ENCODE measurements around the gene CCDC183. TPM values are rescaled to one million over a fixed set of nuclear protein-coding genes. Genes with fewer than 3 reads are reported as not detected.
A peak's percentile ranks its signal among the peaks of the same experiment; 100 is the strongest.
"Not testable (repeated sequence)": the region's sequence is repeated elsewhere in the genome, so short reads cannot be mapped to it uniquely, and the experiment has no call there.

Gene CCDC183
- total RNA-seq, 5 donors from 2014 or later (not counting 1 experiment from before 2014, with no cell fraction given) = 1.9 to 2.9 (median 2.3) TPM

GRCh38 chr9:136755302-136756133, 40.6 kb upstream of the CCDC183 start:
- WGBS (ENCODE audit: insufficient coverage) = 97% methylated on average over 17 of the region's 22 CpGs
- POLR2A ChIA-PET; H3K36me3 Mint-ChIP-seq; H3K36me3 ChIP-seq (ENCODE audit: control insufficient read depth in 2 of 2, extremely low read depth in 1 of 2, insufficient read depth in 1 of 2, low read length in 1 of 2); H3K9me3 ChIP-seq; H3K27ac ChIP-seq (ENCODE audit: low read length); ATAC-seq (replicated peaks in 1 of 4); H3K4me3 ChIP-seq (ENCODE audit: control insufficient read depth in 1 of 2, extremely low read depth in 1 of 2, low read length in 1 of 2); H3K4me3 Mint-ChIP-seq; H3K4me1 Mint-ChIP-seq; H3K27ac Mint-ChIP-seq; H3K4me1 ChIP-seq (ENCODE audit: control insufficient read depth in 1 of 2, extremely low read depth in 1 of 2, insufficient read depth in 2 of 2, low read length in 2 of 2); CTCF ChIA-PET; H3K27me3 Mint-ChIP-seq: not testable (repeated sequence)
- H3K27me3 ChIP-seq (replicated peaks in 1 of 2; ENCODE audit: control insufficient read depth in 2 of 2, extremely low read depth in 1 of 2, insufficient read depth in 2 of 2, low read length in 1 of 2) = peaks cover 0 to 61% of the 10 kb centered on the region in 2 experiments
- H3K9me3 Mint-ChIP-seq = peaks cover 6 to 17% (median 16%) of the 10 kb centered on the region in 3 donors
- DNase-seq = peak in 1 of 35 experiments; percentile 0

DNA sequence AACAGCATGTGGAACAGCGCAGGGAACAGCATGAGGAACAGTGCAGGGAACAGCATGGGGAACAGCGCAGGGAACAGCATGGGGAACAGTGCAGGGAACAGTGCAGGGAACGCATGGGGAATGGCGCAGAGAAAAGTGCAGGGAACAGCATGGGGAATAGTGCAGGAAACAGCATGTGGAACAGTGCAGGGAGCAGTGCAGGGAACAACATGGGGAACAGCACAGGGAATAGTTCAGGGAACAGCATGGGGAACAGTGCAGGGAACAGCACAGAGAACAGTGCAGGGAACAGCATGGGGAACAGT, 40.1 kb upstream of the CCDC183 start:
- Mint-ChIP-seq H3K36me3 (no peaks in the 10 kb centered on the region), H3K27me3 (peaks cover 0 to 7% of the 10 kb centered on the region in 2 donors), H3K9me3 (peaks cover 6 to 17% (median 16%) of the 10 kb centered on the region in 3 donors), H3K4me3 (no peak overlapping the region), H3K27ac (no peak overlapping the region), H3K4me1 (peaks cover 0 to 4% (median 0%) of the 10 kb centered on the region in 3 donors)
- no peaks in the 10 kb centered on the region for H3K36me3 ChIP-seq (ENCODE audit: control insufficient read depth in 2 of 2, extremely low read depth in 1 of 2, insufficient read depth in 1 of 2, low read length in 1 of 2)
- ChIA-PET CTCF (no interaction called here), POLR2A (no interaction called here)
- no peaks in the 10 kb centered on the region for H3K9me3 ChIP-seq
- peaks cover 0 to 66% of the 10 kb centered on the region in 2 experiments for H3K27me3 ChIP-seq (replicated peaks in 1 of 2; ENCODE audit: control insufficient read depth in 2 of 2, extremely low read depth in 1 of 2, insufficient read depth in 2 of 2, low read length in 1 of 2)
- no peak overlapping the region for H3K4me3 ChIP-seq (ENCODE audit: control insufficient read depth in 1 of 2, extremely low read depth in 1 of 2, low read length in 1 of 2)
- H3K27ac ChIP-seq (ENCODE audit: low read length) = no peak overlapping the region
- DNase-seq = no peak
- ATAC-seq (replicated peaks in 1 of 4) = no peak
- no peaks in the 10 kb centered on the region for H3K4me1 ChIP-seq (ENCODE audit: control insufficient read depth in 1 of 2, extremely low read depth in 1 of 2, insufficient read depth in 2 of 2, low read length in 2 of 2)
- WGBS (ENCODE audit: insufficient coverage) = 100% methylated on average over 3 of the region's 4 CpGs

GRCh38 chr9:136756836-136757235, 39.3 kb upstream of the CCDC183 start:
- Histone ChIP-seq H3K4me3 (ENCODE audit: control insufficient read depth in 1 of 2, extremely low read depth in 1 of 2, low read length in 1 of 2) (no peak overlapping the region), H3K36me3 (ENCODE audit: control insufficient read depth in 2 of 2, extremely low read depth in 1 of 2, insufficient read depth in 1 of 2, low read length in 1 of 2) (no peaks in the 10 kb centered on the region), H3K27ac (ENCODE audit: low read length) (no peak overlapping the region), H3K4me1 (ENCODE audit: control insufficient read depth in 1 of 2, extremely low read depth in 1 of 2, insufficient read depth in 2 of 2, low read length in 2 of 2) (no peaks in the 10 kb centered on the region), H3K27me3 (replicated peaks in 1 of 2; ENCODE audit: control insufficient read depth in 2 of 2, extremely low read depth in 1 of 2, insufficient read depth in 2 of 2, low read length in 1 of 2) (peaks cover 0 to 69% of the 10 kb centered on the region in 2 experiments), H3K9me3 (no peaks in the 10 kb centered on the region)
- Mint-ChIP-seq H3K36me3 (no peaks in the 10 kb centered on the region), H3K27me3 (peaks cover 0 to 11% of the 10 kb centered on the region in 2 donors), H3K27ac (no peak overlapping the region), H3K4me3 (no peak overlapping the region), H3K9me3 (peaks cover 1 to 11% (median 11%) of the 10 kb centered on the region in 3 donors), H3K4me1 (peaks cover 0 to 4% (median 0%) of the 10 kb centered on the region in 3 donors)
- ATAC-seq (replicated peaks in 1 of 4) = no peak
- peak in 1 of 35 experiments; percentile 0 for DNase-seq
- POLR2A ChIA-PET = no interaction called here
- CTCF ChIA-PET = no interaction called here
- WGBS (ENCODE audit: insufficient coverage) = 93% methylated on average over 16 of the region's 18 CpGs

DNA sequence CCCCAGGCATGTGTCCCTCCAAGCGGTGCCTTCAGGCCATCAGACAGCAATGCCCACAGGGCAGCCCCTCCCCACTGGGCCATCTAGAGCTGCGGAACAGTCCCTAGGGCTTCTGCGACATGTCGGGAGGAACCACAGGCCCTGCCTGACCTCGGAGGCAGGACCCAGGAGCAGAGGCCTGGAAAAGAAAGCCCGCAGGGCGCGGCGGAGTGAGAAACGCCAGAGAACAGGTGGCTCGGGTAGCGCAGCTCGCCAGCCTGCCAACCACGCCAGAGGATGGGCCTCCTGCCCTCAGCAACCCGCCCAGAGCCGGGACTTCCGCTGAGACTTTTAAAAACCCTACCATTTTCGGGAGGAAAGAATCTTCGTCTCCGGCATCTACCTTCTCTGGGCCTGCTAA, 38.8 kb upstream of the CCDC183 start:
- POLR2A ChIA-PET = no interaction called here
- H3K4me3 ChIP-seq (ENCODE audit: control insufficient read depth in 1 of 2, extremely low read depth in 1 of 2, low read length in 1 of 2) = no peak overlapping the region
- H3K9me3 Mint-ChIP-seq = peaks cover 0 to 6% (median 6%) of the 10 kb centered on the region in 3 donors
- no peak for DNase-seq
- H3K27ac ChIP-seq (ENCODE audit: low read length) = no peak overlapping the region
- no peaks in the 10 kb centered on the region for H3K9me3 ChIP-seq
- CTCF ChIA-PET = interaction anchor here in 1 of 2 donors (0.6 kb wide), 1 partner anchor 21 kb away, joined by 3 read pairs; no protein-coding TSS in a partner anchor
- H3K27me3 Mint-ChIP-seq = peaks cover 0 to 11% of the 10 kb centered on the region in 2 donors
- H3K4me3 Mint-ChIP-seq = no peak overlapping the region
- H3K4me1 ChIP-seq (ENCODE audit: control insufficient read depth in 1 of 2, extremely low read depth in 1 of 2, insufficient read depth in 2 of 2, low read length in 2 of 2) = no peaks in the 10 kb centered on the region
- H3K27me3 ChIP-seq (replicated peaks in 1 of 2; ENCODE audit: control insufficient read depth in 2 of 2, extremely low read depth in 1 of 2, insufficient read depth in 2 of 2, low read length in 1 of 2) = peaks cover 0 to 74% of the 10 kb centered on the region in 2 experiments
- no peaks in the 10 kb centered on the region for H3K36me3 Mint-ChIP-seq
- H3K36me3 ChIP-seq (ENCODE audit: control insufficient read depth in 2 of 2, extremely low read depth in 1 of 2, insufficient read depth in 1 of 2, low read length in 1 of 2) = no peaks in the 10 kb centered on the region
- no peak for ATAC-seq (replicated peaks in 1 of 4)
- H3K27ac Mint-ChIP-seq = no peak overlapping the region
- WGBS (ENCODE audit: insufficient coverage) = 87% methylated on average over 20 of the region's 20 CpGs
- peaks cover 0 to 4% (median 0%) of the 10 kb centered on the region in 3 donors for H3K4me1 Mint-ChIP-seq

GRCh38 chr9:136757751-136758140, 38.4 kb upstream of the CCDC183 start:
- Mint-ChIP-seq H3K4me3 (no peak overlapping the region), H3K36me3 (no peaks in the 10 kb centered on the region), H3K4me1 (peaks cover 0 to 4% (median 0%) of the 10 kb centered on the region in 3 donors), H3K27me3 (peaks cover 0 to 11% of the 10 kb centered on the region in 2 donors), H3K9me3 (peaks cover 0 to 2% (median 2%) of the 10 kb centered on the region in 3 donors), H3K27ac (no peak overlapping the region)
- no peak for ATAC-seq (replicated peaks in 1 of 4)
- peaks cover 0 to 78% of the 10 kb centered on the region in 2 experiments for H3K27me3 ChIP-seq (replicated peaks in 1 of 2; ENCODE audit: control insufficient read depth in 2 of 2, extremely low read depth in 1 of 2, insufficient read depth in 2 of 2, low read length in 1 of 2)
- H3K9me3 ChIP-seq = no peaks in the 10 kb centered on the region
- ChIA-PET CTCF (interaction anchor here in 1 of 2 donors (0.6 kb wide), 1 partner anchor 20 kb away, joined by 3 read pairs; no protein-coding TSS in a partner anchor), POLR2A (no interaction called here)
- no peak for DNase-seq
- H3K27ac ChIP-seq (ENCODE audit: low read length) = no peak overlapping the region
- no peaks in the 10 kb centered on the region for H3K36me3 ChIP-seq (ENCODE audit: control insufficient read depth in 2 of 2, extremely low read depth in 1 of 2, insufficient read depth in 1 of 2, low read length in 1 of 2)
- H3K4me3 ChIP-seq (ENCODE audit: control insufficient read depth in 1 of 2, extremely low read depth in 1 of 2, low read length in 1 of 2) = no peak overlapping the region
- peaks cover 0 to 1% of the 10 kb centered on the region in 2 experiments for H3K4me1 ChIP-seq (ENCODE audit: control insufficient read depth in 1 of 2, extremely low read depth in 1 of 2, insufficient read depth in 2 of 2, low read length in 2 of 2)
- WGBS (ENCODE audit: insufficient coverage) = 91% methylated on average over 15 of the region's 20 CpGs

DNA sequence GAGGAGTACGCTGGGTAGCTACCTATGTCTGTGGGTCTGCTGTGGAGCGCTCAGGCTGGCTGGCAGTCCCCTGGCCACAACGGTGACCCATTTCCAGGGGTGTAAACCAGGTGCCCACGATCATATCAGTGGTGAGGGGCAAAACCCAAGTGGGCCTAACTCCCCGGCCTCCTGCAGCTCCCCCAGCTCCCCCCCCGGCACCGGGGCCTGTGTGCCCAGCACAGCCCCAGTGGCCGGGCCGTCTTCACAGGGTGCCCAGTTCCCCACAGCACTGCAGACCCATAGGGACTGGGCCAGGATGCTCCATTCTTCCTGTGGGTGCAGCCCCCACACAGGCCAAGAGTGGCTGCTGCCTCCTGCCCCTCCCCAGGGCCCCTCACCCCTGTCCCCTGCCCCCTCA, 37.1 kb upstream of the CCDC183 start:
- ChIA-PET CTCF (interaction anchor here (0.6 to 1.0 kb wide), 3 partner anchors 14 to 42 kb away, joined by 3 to 9 read pairs (median 3); no protein-coding TSS in a partner anchor), POLR2A (no interaction called here)
- Mint-ChIP-seq H3K9me3 (no peaks in the 10 kb centered on the region), H3K4me3 (no peak overlapping the region), H3K36me3 (no peaks in the 10 kb centered on the region), H3K4me1 (peaks cover 0 to 4% (median 0%) of the 10 kb centered on the region in 3 donors), H3K27me3 (peaks cover 0 to 13% of the 10 kb centered on the region in 2 donors), H3K27ac (no peak overlapping the region)
- Histone ChIP-seq H3K27me3 (replicated peaks in 1 of 2; ENCODE audit: control insufficient read depth in 2 of 2, extremely low read depth in 1 of 2, insufficient read depth in 2 of 2, low read length in 1 of 2) (peaks cover 0 to 80% of the 10 kb centered on the region in 2 experiments), H3K4me1 (ENCODE audit: control insufficient read depth in 1 of 2, extremely low read depth in 1 of 2, insufficient read depth in 2 of 2, low read length in 2 of 2) (peaks cover 0 to 4% of the 10 kb centered on the region in 2 experiments), H3K4me3 (ENCODE audit: control insufficient read depth in 1 of 2, extremely low read depth in 1 of 2, low read length in 1 of 2) (no peak overlapping the region), H3K9me3 (no peaks in the 10 kb centered on the region), H3K27ac (ENCODE audit: low read length) (no peak overlapping the region), H3K36me3 (ENCODE audit: control insufficient read depth in 2 of 2, extremely low read depth in 1 of 2, insufficient read depth in 1 of 2, low read length in 1 of 2) (no peaks in the 10 kb centered on the region)
- no peak for DNase-seq
- WGBS (ENCODE audit: insufficient coverage) = 89% methylated on average over 4 of the region's 9 CpGs
- ATAC-seq (replicated peaks in 1 of 4) = no peak

Data from T-cell (primary cell).